CD4-positive, alpha-beta T cell treated with Interleukin-4 for 1 hour (primary cell): ENCODE results near the gene GRIK1.
"Not testable (repeated sequence)": the region's sequence is repeated elsewhere in the genome, so short reads cannot be mapped to it uniquely, and the experiment has no call there.

Experiments used
- DNase-seq, 2 donors: peaks; one replicate each; pipeline ENCODE4 v3.0.0-alpha.2; 2020 to 2022

Gene GRIK1

GRCh38 chr21:29939924-29940275 lies at the start of gene GRIK1:
TSS of gene GRIK1 (minus strand) at chr21:29939996.
- no peak for DNase-seq

GRCh38 chr21:29987762-29988161 lies 48.0 kb upstream of the GRIK1 start:
- no peak for DNase-seq

DNA sequence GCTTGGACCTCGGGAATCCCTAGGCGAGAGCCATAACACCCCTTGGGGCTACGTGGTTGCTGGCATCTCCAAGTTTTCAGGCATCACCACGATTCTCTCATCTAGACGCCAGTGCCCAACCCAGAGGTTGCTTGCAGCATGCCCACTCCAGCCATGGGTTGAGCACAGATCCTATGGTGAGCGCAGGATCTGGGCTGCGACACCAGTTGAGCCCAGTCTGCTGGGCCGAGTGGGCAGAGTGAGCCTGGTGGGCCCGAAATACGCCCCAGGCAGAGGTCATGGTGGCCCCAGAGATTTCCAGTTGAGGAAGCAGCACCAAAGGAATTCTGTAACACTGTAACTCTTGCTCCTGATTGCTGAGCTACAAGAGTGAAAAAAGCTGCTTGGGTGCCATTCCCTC lies 46.1 kb upstream of the GRIK1 start:
- DNase-seq, result no peak

DNA sequence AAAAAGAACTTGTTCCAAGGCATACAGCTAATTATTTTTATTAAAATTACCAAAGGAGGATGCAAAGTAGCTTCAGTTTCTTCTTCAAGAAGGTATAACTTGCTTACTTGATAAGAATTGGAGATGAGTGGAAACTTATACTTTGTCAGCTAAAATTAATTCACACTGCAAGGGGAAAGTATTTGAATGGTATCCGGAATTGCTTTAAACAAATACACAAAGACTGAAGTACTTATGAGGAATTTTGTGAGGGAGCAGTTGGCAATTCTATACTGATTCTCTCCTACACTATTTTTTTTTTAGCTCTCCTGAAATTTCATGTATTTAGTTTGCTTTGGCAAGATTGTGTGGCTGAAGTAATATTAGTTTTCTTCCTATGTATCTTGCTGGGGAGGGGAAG lies 39.2 kb upstream of the GRIK1 start:
- DNase-seq, result no peak

DNA sequence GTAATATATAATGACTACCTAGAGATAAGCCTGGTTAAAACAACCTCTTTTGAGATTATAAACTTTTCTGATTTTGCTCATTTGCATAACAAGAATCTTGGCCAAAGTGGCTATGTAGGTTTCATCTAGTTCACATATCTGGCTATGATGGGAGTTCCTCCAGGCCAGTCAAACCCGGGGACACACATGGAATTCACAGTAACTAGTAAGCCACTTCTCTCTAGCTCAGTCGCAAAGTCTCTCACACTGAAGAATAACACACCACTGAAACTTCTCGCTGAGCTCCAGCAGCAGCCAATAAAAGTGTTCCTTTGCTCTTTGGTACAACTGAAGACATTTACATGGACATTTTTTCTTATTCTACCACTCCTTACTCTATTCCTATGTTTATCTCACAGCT lies 36.0 kb upstream of the GRIK1 start:
- no peak for DNase-seq

DNA sequence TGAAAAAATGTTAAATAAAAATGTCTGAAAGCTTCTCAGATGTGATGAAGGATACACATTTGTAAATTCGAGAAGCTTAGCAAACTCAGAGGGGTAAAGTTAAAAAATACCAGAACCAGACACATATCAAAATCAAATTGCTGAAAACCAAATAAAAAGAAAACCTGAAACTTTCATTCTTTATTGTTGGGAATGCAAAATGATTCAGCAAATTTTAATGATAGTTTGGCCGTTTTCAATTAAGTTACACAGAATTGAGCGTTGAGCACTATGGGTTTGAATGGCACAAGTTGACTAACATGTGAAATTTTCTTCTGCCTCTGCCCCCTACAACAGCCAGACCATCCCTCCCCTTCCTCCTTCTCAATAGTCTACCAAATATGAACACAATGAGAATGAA lies 33.5 kb upstream of the GRIK1 start:
- no peak for DNase-seq

DNA sequence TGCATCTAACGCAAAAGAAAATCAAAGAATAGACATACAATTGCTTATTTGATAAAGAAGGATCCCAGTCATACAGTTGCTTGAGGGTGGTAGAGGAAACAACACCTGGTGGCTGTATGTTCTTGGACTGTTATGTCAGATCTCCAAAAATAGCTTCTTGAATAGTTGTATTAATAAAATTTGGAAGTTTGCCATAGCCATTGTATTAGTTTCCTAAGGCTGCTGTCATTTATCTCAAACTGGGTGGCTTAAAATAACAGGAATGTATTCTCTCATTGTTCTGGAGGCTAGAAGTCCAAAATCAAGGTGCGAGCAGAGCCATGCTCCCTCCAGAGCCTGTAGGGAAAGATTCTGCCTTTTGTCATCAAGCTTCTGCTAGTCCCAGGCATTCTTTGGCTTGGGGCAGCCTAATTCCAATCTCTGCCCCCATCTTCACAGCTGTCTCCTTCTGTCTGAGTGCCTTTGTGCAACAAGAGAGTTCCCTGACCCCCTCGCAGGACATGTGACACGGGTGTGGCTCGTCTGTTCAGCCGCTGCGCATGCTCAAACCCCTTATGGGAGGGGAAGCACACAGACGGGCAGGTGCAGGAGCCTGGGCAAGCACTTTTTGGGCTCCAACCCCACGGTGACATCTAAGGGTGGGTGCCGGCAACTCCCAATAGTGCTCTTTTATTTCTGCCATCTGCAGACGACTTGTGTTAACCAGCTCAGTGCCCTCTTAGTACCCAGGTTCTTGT lies 21.7 kb upstream of the GRIK1 start:
- DNase-seq, result no peak

- DNase-seq, result no peak
Measured at GRCh38 chr21:29958551-29958950, 18.8 kb upstream of the GRIK1 start.

DNA sequence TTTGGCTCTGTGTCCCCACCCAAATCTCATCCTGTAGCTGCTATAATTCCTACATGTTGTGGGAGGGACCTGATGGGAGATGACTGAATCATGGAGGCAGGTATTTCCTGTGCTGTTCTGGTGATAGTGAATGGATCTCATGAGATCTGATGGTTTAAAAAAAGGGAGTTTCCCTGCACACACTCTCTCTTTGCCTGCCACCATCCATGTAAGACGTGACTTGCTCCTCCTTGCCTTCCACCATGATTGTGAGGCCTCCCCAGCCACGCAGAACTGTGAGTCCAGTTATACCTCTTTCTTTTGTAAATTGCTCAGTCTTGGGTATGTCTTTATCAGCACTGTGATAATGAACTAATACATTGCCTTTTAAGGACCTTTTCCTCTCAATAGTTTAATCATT lies 18.2 kb upstream of the GRIK1 start:
- not testable (repeated sequence) for DNase-seq

DNA sequence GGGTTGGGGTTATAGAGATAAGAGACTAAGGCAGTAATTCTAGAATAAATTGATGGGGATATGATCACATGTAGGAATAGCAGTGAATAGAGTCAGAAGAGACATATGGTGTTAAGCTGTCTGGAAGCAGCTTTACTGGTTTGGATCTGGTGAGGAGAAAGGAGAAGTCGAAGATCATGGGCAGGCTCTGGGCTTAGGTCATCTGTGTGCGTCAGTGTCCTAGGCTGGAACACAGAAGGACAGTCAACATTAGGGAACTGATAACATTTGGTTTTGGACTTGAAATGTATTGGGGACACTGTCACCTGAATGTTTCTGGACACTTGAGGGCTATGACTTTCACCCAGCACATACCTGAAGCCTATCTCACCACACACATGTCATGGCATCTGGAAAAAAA lies 13.9 kb upstream of the GRIK1 start:
- no peak for DNase-seq

GRCh38 chr21:29953072-29953471 lies 13.3 kb upstream of the GRIK1 start:
- DNase-seq, result no peak

DNA sequence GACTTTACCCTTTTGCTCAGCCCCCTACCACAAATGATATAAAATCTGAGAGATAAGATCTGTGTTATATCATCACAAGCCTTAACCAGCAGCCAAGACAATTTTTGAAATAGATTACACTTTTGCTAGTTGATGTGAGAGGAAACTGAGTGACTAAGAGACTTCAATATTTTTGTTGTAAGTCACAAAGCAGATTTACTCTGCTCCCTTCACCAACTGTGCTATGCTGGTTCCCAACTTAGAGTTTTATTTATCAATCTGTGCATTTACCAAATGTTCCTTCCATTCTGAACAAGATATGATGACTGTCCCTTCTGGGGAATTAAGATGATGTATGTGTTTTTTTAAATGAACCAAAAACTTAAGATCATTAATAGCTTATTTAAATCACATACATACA lies 12.1 kb upstream of the GRIK1 start:
- DNase-seq, result no peak

GRCh38 chr21:29949991-29950390 lies 10.2 kb upstream of the GRIK1 start:
- DNase-seq, result no peak

DNA sequence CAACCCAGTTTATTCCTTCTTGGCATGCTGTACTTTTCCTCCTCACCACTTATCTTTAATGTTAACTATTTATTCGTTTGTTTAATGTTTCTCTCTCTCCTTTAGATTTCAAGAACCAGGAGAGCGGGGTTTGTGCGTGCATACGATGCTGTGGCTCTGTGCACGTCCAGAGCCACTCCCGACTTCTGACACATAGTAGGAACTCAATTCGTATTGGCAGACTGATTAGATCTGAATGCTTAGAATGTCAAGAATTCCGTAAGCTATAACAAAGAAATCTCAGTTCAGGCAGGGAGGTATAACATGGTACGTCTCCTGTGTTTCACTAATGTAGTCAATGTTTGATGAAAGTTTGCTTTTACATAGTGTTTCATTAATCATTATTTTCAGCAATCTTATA lies 7.3 kb upstream of the GRIK1 start:
- DNase-seq, result no peak

- DNase-seq, result no peak
Measured at GRCh38 chr21:29943885-29944284, 4.1 kb upstream of the GRIK1 start.

DNA sequence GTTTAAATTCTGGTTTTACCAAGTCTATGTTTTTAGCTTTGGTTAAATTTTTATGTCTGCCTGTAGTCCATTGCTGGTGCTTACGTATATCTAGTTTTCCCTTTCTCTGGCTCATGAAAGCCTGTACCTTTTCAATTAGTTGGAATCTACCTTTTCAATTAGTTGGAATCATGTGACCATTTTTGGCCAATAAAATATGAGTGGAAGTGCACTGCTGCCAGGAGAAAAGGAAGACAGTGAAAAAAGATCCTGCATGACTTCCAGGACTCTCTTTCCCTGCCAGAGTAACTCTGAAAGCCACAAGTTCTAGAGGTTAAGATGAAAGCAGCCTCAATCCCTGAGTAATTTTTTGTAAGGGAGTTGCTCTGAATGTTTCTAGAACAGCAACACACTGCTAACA lies 2.2 kb upstream of the GRIK1 start:
- DNase-seq, result no peak

GRCh38 chr21:29940991-29941390 lies 1.2 kb upstream of the GRIK1 start:
- DNase-seq, result no peak

- no peak for DNase-seq
Measured at GRCh38 chr21:29940361-29940760, 565 bp upstream of the GRIK1 start.

- no peak for DNase-seq
Measured at GRCh38 chr21:29939104-29939923, 482 bp downstream of the GRIK1 start.

- DNase-seq, result no peak
Measured at GRCh38 chr21:29938776-29939103, 1.1 kb downstream of the GRIK1 start.

DNA sequence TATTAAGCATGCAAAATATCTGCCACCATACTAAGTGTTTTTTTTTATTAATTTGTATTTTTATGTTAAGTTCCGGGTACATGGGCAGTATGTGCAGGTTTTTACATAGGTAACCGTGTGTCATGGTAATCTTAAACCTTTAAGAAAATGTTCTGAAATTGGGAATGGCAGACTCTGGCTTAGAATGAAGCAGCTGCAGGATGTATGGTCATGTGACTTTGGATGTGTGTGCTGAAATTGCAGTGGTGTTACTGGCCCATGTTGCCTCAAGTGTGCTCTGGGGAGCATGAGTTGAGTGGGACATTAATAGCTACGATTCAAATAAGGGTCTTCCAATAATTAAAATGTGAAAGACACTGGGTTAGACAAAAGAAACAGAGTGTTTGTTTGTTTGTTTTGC lies 6.7 kb downstream of the GRIK1 start:
- no peak for DNase-seq

- no peak for DNase-seq
Measured at GRCh38 chr21:29928537-29928936, 11.3 kb downstream of the GRIK1 start.

- DNase-seq, result no peak
Measured at GRCh38 chr21:29920938-29921337, 18.9 kb downstream of the GRIK1 start.

DNA sequence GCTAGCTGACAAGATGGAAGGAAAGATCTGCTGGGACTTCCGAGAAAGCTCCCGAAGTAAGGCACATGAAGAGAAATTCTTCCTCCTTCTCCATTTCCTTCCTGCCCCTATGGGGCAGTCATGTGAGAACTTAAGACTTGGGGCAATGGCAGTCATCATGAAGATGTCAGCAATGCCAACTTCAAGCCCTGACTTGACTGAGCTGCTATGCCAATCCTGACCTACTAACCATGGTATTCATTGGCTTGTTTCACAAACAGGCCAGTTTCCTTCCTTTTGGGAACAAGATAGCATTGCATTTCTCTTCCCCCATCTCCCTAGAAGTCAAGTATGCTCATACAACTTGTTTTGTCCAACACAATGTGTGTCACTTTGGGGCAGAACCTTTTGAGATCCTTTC lies 25.5 kb downstream of the GRIK1 start:
- no peak for DNase-seq

GRCh38 chr21:29909571-29909970 lies 30.2 kb downstream of the GRIK1 start:
- DNase-seq, result no peak
